HEK293 (cell line): ENCODE data around the gene CENPA.

Source experiments
- CTCF ChIA-PET: fragments of 350-600 bp; formaldehyde crosslinking; extraction: SDS; loops from one replicate; lab custom pipeline; 2021; ENCODE audit warnings: antibody characterized with exemption; lab: Yijun Ruan, JAX
- POLR2A ChIA-PET: fragments of 300-600 bp; formaldehyde crosslinking; extraction: SDS; loops from one replicate; lab custom pipeline; 2020; ENCODE audit warnings: antibody characterized with exemption, inconsistent platforms; lab: Yijun Ruan, JAX
- H3K27ac ChIP-seq: fragments of 200-500 bp; sonication (Bioruptor generic); 2 replicates; pipeline ENCODE4 v1.5.1; 2014; ENCODE audit warnings: low read depth, low read length, control low read depth, inconsistent platforms; ENCODE audit errors: extremely low read depth
- H3K36me3 ChIP-seq, 2 experiments: fragments of 200-500 bp in 1 of 2; sonication (Bioruptor generic) in 1 of 2; 1 replicate in 1 of 2; 2 replicates in 1 of 2; pipeline ENCODE4 v1.5.1; 2014 to 2017; ENCODE audit warnings: inconsistent platforms in 2 of 2, low read length in 2 of 2; ENCODE audit not compliant: control insufficient read depth in 2 of 2, insufficient read depth in 1 of 2
- H3K4me1 ChIP-seq: fragments of 200-500 bp; sonication (Bioruptor generic); 2 replicates; pipeline ENCODE4 v1.5.1; 2014; ENCODE audit warnings: mild to moderate bottlenecking, low read length, inconsistent platforms; ENCODE audit not compliant: control insufficient read depth, insufficient read depth
- H3K4me3 ChIP-seq: 2 replicates; pipeline ENCODE4 v1.5.1; 2011; ENCODE audit warnings: low read depth, mild to moderate bottlenecking, control low read depth, low read length, moderate library complexity
- H3K9me3 ChIP-seq: fragments of 200-500 bp; sonication (Bioruptor generic); 2 replicates; pipeline ENCODE4 v1.5.1; 2014; ENCODE audit warnings: low read depth, low read length, inconsistent platforms; ENCODE audit not compliant: control insufficient read depth, insufficient read depth
- CTCF ChIP-seq: fragments of 450-650 bp; formaldehyde crosslinking; IDR thresholded peaks from 2 replicates; pipeline ENCODE4 v1.5.1; 2016; ENCODE audit warnings: missing biosample characterization, missing genetic modification characterization
- GLIS1 ChIP-seq: fragments of 450-650 bp; formaldehyde crosslinking; IDR thresholded peaks from 2 replicates; pipeline ENCODE4 v1.5.1; 2016; ENCODE audit warnings: missing biosample characterization, missing genetic modification characterization
- GLIS2 ChIP-seq: fragments of 450-650 bp; formaldehyde crosslinking; IDR thresholded peaks from 2 replicates; pipeline ENCODE4 v1.5.1; 2016; ENCODE audit warnings: missing biosample characterization, missing genetic modification characterization
- HIC1 ChIP-seq: fragments of 450-650 bp; formaldehyde crosslinking; IDR thresholded peaks from 2 replicates; pipeline ENCODE4 v1.5.1; 2016; ENCODE audit warnings: missing biosample characterization, missing genetic modification characterization
- HOXC10 ChIP-seq: sonication (generic); formaldehyde crosslinking; IDR thresholded peaks from 2 replicates; pipeline ENCODE4 v1.8.1; 2023; ENCODE audit warnings: mild to moderate bottlenecking, missing genetic modification reagents
- KLF8 ChIP-seq: fragments of 450-650 bp; formaldehyde crosslinking; IDR thresholded peaks from 2 replicates; pipeline ENCODE4 v1.5.1; 2016; ENCODE audit warnings: missing biosample characterization, missing genetic modification characterization
- KLF9 ChIP-seq: fragments of 450-650 bp; formaldehyde crosslinking; IDR thresholded peaks from 2 replicates; pipeline ENCODE4 v1.5.1; 2016; ENCODE audit warnings: missing biosample characterization, missing genetic modification characterization, low read depth
- SCRT2 ChIP-seq: fragments of 450-650 bp; formaldehyde crosslinking; IDR thresholded peaks from 2 replicates; pipeline ENCODE4 v1.5.1; 2016; ENCODE audit warnings: missing biosample characterization, missing genetic modification characterization
- SETDB1 ChIP-seq: IDR thresholded peaks from one replicate; pipeline ENCODE4 v1.6.1; 2017; ENCODE audit warnings: mild to moderate bottlenecking, low read length, moderate library complexity, mixed read lengths; ENCODE audit not compliant: insufficient read length
- TCF7L2 ChIP-seq: IDR thresholded peaks from 2 replicates; pipeline ENCODE4 v1.6.1; 2011; ENCODE audit warnings: low read depth, mild to moderate bottlenecking, inconsistent platforms, low read length, moderate library complexity, borderline replicate concordance
- ZBTB17 ChIP-seq: fragments of 450-650 bp; formaldehyde crosslinking; IDR thresholded peaks from 2 replicates; pipeline ENCODE4 v1.5.1; 2016; ENCODE audit warnings: missing biosample characterization, missing genetic modification characterization
- ZEB2 ChIP-seq: fragments of 450-650 bp; formaldehyde crosslinking; IDR thresholded peaks from 2 replicates; pipeline ENCODE4 v1.5.1; 2016; ENCODE audit warnings: missing biosample characterization, missing genetic modification characterization
- ZNF211 ChIP-seq: fragments of 450-650 bp; formaldehyde crosslinking; IDR thresholded peaks from 2 replicates; pipeline ENCODE4 v1.5.1; 2016; ENCODE audit warnings: low read depth, missing biosample characterization, missing genetic modification characterization
- ZNF221 ChIP-seq: fragments of 450-650 bp; formaldehyde crosslinking; IDR thresholded peaks from 2 replicates; pipeline ENCODE4 v1.5.1; 2017; ENCODE audit warnings: missing biosample characterization, missing genetic modification characterization, borderline replicate concordance
- ZNF449 ChIP-seq: fragments of 450-650 bp; formaldehyde crosslinking; IDR thresholded peaks from 2 replicates; pipeline ENCODE4 v1.5.1; 2017; ENCODE audit warnings: missing biosample characterization, mild to moderate bottlenecking, missing genetic modification characterization, moderate library complexity
- ZNF501 ChIP-seq: fragments of 450-650 bp; formaldehyde crosslinking; IDR thresholded peaks from 2 replicates; pipeline ENCODE4 v1.5.1; 2016; ENCODE audit warnings: missing biosample characterization, missing genetic modification characterization
- ZNF561 ChIP-seq: fragments of 450-650 bp; IDR thresholded peaks from 2 replicates; pipeline ENCODE4 v1.5.1; 2018; ENCODE audit warnings: missing biosample characterization, missing genetic modification characterization, borderline replicate concordance
- ZNF629 ChIP-seq: fragments of 450-650 bp; formaldehyde crosslinking; IDR thresholded peaks from 2 replicates; pipeline ENCODE4 v1.5.1; 2017; ENCODE audit warnings: missing biosample characterization, missing genetic modification characterization
- ZNF76 ChIP-seq: fragments of 450-650 bp; formaldehyde crosslinking; IDR thresholded peaks from 2 replicates; pipeline ENCODE4; 2016; ENCODE audit warnings: low read depth, missing biosample characterization, missing genetic modification characterization, borderline replicate concordance
- ZNF837 ChIP-seq: fragments of 450-650 bp; formaldehyde crosslinking; IDR thresholded peaks from 2 replicates; pipeline ENCODE4 v1.5.1; 2016; ENCODE audit warnings: missing biosample characterization, missing genetic modification characterization
- ZSCAN16 ChIP-seq: fragments of 450-650 bp; formaldehyde crosslinking; IDR thresholded peaks from 2 replicates; pipeline ENCODE4 v1.5.1; 2016; ENCODE audit warnings: missing biosample characterization, missing genetic modification characterization
- ZXDB ChIP-seq: fragments of 450-650 bp; formaldehyde crosslinking; IDR thresholded peaks from 2 replicates; pipeline ENCODE4 v1.5.1; 2016; ENCODE audit warnings: missing biosample characterization, missing genetic modification characterization
- TF ChIP-seq, protein P1 (sequence below): fragments of 450-650 bp; formaldehyde crosslinking; IDR thresholded peaks from 2 replicates; pipeline ENCODE4 v1.5.1; 2016; ENCODE audit warnings: missing biosample characterization, missing genetic modification characterization
- TF ChIP-seq, protein P2 (sequence below): fragments of 450-650 bp; formaldehyde crosslinking; IDR thresholded peaks from 2 replicates; pipeline ENCODE4 v1.5.1; 2016; ENCODE audit warnings: missing biosample characterization, missing genetic modification characterization
- TF ChIP-seq, protein P3 (sequence below): sonication (generic); formaldehyde crosslinking; IDR thresholded peaks from 2 replicates; pipeline ENCODE4 v1.8.1; 2022; ENCODE audit warnings: mild to moderate bottlenecking, moderate library complexity, missing genetic modification reagents
- TF ChIP-seq, protein P4 (sequence below): fragments of 450-650 bp; formaldehyde crosslinking; optimal IDR thresholded peaks from 2 replicates; pipeline ENCODE3; 2016; ENCODE audit warnings: missing biosample characterization, mild to moderate bottlenecking, missing genetic modification characterization

Gene CENPA

DNA sequence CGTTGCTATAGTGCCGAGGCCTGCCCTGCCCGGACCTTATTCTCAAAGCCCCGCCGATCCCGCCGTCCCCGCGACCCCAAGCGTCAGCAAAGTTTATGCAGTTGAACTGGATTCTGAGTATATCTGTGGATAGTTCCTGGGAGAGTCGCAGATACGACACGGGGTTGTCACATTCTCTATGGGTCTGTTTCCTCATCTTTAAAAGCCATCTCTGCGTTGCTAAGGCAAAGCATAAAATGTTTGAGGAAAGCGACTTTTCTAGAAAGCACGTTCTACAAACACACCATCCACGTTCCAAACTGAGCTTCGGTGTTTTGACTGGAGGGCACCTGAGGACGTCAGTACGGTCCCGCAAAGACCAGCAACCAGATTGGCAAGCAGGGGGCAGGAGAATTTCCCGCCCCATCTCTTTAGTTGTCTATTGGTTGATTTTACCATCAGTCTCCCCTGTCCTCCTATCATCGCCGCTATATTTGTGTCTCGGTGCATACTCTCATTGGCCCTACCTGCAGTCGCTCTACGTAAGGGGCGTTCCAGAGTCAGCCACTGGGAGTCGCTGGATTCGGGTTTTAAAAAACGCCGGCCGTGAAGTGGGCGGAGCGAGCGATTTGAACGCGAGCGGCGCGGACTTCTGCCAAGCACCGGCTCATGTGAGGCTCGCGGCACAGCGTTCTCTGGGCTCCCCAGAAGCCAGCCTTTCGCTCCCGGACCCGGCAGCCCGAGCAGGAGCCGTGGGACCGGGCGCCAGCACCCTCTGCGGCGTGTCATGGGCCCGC, at the start of gene CENPA:
Gene CENPA, plus strand, starts transcription at position 626 of the 776 bp plus-strand sequence. Its CDS starts 141 bp downstream, at position 767.
- Histone ChIP-seq H3K36me3 (peaks cover 6 to 24% of the 10 kb centered on the region in 2 experiments; a peak in 2 of 3 replicates), H3K9me3 (no peaks in the 10 kb centered on the region), H3K4me3 (peak within 1 kb of the TSS; percentile 61), H3K27ac (peak within 1 kb of the TSS; percentile 42; the same call in 1 of the 2 replicates), H3K4me1 (no peaks in the 10 kb centered on the region)
- ChIA-PET CTCF (no interaction called here), POLR2A (interaction anchor here (0.6 to 1.0 kb wide), 2 partner anchors 21 to 481 kb away, joined by 3 to 4 read pairs; no protein-coding TSS in a partner anchor)
- 0 out of 2 replicates have a peak, but pooled peaks have one; percentile 12 for TF ChIP-seq ZEB2 (tag by site-specific recombination)
- 0 out of 2 replicates have a peak, but pooled peaks have one; percentile 6 for TF ChIP-seq ZNF76 (tag by site-specific recombination)
- peak; percentile 62; the same call in 1 of the 2 replicates for TF ChIP-seq ZNF449 (tag by site-specific recombination)
- TF ChIP-seq TCF7L2 = peak; percentile 27; the same call in 1 of the 2 replicates
- peak; percentile 79 for TF ChIP-seq ZBTB17
- TF ChIP-seq ZNF561 (tag by site-specific recombination) = no peak
- peak; percentile 66; the same call in 1 of the 2 replicates for TF ChIP-seq CTCF
- TF ChIP-seq ZNF211 (tag by site-specific recombination) = no peak
- TF ChIP-seq, protein P1, sequence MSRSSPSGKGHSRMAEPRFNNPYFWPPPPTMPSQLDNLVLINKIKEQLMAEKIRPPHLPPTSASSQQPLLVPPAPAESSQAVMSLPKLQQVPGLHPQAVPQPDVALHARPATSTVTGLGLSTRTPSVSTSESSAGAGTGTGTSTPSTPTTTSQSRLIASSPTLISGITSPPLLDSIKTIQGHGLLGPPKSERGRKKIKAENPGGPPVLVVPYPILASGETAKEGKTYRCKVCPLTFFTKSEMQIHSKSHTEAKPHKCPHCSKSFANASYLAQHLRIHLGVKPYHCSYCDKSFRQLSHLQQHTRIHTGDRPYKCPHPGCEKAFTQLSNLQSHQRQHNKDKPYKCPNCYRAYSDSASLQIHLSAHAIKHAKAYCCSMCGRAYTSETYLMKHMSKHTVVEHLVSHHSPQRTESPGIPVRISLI (tag by site-specific recombination) = 0 out of 2 replicates have a peak, but pooled peaks have one; percentile 41
- TF ChIP-seq, protein P2, sequence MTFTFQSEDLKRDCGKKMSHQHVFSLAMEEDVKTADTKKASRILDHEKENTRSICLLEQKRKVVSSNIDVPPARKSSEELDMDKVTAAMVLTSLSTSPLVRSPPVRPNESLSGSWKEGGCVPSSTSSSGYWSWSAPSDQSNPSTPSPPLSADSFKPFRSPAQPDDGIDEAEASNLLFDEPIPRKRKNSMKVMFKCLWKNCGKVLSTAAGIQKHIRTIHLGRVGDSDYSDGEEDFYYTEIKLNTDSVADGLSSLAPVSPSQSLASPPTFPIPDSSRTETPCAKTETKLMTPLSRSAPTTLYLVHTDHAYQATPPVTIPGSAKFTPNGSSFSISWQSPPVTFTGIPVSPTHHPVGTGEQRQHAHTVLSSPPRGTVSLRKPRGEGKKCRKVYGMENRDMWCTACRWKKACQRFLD (tag by site-specific recombination) = peak; percentile 76
- no peak for TF ChIP-seq HOXC10 (CRISPR knock-in tag)
- peak; percentile 40; the same call in 1 of the 2 replicates for TF ChIP-seq ZXDB
- TF ChIP-seq GLIS1 (tag by site-specific recombination) = peak; percentile 39; the same call in 1 of the 2 replicates
- TF ChIP-seq GLIS2 (tag by site-specific recombination) = peak; percentile 42; the same call in 1 of the 2 replicates
- TF ChIP-seq SETDB1 = peak; percentile 89
- no peak for TF ChIP-seq ZNF837
- TF ChIP-seq, protein P3, sequence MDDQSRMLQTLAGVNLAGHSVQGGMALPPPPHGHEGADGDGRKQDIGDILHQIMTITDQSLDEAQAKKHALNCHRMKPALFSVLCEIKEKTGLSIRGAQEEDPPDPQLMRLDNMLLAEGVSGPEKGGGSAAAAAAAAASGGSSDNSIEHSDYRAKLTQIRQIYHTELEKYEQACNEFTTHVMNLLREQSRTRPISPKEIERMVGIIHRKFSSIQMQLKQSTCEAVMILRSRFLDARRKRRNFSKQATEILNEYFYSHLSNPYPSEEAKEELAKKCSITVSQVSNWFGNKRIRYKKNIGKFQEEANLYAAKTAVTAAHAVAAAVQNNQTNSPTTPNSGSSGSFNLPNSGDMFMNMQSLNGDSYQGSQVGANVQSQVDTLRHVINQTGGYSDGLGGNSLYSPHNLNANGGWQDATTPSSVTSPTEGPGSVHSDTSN (CRISPR knock-in tag) = peak; percentile 97
- 0 out of 2 replicates have a peak, but pooled peaks have one; percentile 31 for TF ChIP-seq ZNF221 (tag by site-specific recombination)
- peak; percentile 79 for TF ChIP-seq HIC1 (tag by site-specific recombination)
- TF ChIP-seq KLF8 (tag by site-specific recombination) = peak; percentile 26; the same call in 1 of the 2 replicates
- no peak for TF ChIP-seq ZNF501 (tag by site-specific recombination)
- TF ChIP-seq ZNF629 (tag by site-specific recombination) = peak; percentile 63; the same call in 1 of the 2 replicates
- TF ChIP-seq ZSCAN16 (tag by site-specific recombination) = 0 out of 2 replicates have a peak, but pooled peaks have one; percentile 19
- TF ChIP-seq KLF9 (tag by site-specific recombination) = peak; percentile 51
- TF ChIP-seq, protein P4, sequence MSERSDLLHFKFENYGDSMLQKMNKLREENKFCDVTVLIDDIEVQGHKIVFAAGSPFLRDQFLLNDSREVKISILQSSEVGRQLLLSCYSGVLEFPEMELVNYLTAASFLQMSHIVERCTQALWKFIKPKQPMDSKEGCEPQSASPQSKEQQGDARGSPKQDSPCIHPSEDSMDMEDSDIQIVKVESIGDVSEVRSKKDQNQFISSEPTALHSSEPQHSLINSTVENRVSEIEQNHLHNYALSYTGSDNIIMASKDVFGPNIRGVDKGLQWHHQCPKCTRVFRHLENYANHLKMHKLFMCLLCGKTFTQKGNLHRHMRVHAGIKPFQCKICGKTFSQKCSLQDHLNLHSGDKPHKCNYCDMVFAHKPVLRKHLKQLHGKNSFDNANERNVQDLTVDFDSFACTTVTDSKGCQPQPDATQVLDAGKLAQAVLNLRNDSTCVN = peak; percentile 55
- TF ChIP-seq SCRT2 (tag by site-specific recombination) = no peak
